Measurements from ENCODE around the gene UPF1. TPM values are rescaled to one million over a fixed set of nuclear protein-coding genes. Genes with fewer than 3 reads are reported as not detected.

Gene UPF1
- total RNA-seq = 10 to 100 TPM; 38.9 to 59.0 TPM

DNA sequence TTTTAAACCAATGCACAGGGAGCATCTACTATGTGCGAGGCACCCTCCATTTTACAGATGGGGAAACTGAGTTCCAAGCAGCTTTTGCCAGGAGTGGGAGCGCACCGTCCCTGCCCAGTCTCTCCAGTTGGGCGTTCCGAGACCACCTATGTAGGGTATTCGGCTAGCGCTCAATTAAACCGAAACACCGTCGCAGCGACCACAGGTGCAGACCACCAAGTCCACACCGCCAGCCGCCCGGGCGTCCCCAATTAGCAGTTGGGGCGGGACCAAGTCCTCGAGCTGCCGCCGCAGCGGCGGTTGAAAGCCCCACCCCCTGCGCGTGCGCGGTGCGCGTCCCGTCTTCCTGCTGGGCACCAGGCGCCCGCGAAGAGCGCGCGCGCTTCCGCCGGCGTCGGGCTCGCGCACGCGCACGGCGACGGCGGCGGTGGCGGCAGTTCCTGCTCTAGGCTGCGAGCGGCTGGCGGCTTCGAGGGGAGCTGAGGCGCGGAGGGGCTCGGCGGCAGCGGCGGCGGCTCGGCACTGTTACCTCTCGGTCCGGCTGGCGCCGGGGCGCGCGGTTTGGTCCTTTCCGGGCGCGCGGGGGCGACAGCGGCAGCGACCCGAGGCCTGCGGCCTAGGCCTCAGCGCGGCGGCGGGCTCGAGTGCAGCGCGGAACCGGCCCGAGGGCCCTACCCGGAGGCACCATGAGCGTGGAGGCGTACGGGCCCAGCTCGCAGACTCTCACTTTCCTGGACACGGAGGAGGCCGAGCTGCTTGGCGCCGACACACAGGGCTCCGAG lies at the start of gene UPF1:
Gene UPF1, plus strand, starts transcription at position 436 of the 782 bp plus-strand sequence. Its CDS starts 251 bp downstream, at position 687.
- ATAC-seq (peak; percentile 90), DNase-seq (peak; percentile 91 to 95 (median 94))
- H3K27ac ChIP-seq = peak within 1 kb of the TSS; percentile 90 to 97 (median 94)
- H3K9me3 ChIP-seq = no peaks in the 10 kb centered on the region
- no peaks in the 10 kb centered on the region for H3K36me3 ChIP-seq (replicated peaks in 1 of 2; ENCODE audit: insufficient read depth in 1 of 2, low read depth in 2 of 2)
- TF ChIP-seq POLR2A (IDR thresholded peaks at IDR 0.05) = peak; percentile 35 to 80 (median 62)
- TF ChIP-seq, protein P1, sequence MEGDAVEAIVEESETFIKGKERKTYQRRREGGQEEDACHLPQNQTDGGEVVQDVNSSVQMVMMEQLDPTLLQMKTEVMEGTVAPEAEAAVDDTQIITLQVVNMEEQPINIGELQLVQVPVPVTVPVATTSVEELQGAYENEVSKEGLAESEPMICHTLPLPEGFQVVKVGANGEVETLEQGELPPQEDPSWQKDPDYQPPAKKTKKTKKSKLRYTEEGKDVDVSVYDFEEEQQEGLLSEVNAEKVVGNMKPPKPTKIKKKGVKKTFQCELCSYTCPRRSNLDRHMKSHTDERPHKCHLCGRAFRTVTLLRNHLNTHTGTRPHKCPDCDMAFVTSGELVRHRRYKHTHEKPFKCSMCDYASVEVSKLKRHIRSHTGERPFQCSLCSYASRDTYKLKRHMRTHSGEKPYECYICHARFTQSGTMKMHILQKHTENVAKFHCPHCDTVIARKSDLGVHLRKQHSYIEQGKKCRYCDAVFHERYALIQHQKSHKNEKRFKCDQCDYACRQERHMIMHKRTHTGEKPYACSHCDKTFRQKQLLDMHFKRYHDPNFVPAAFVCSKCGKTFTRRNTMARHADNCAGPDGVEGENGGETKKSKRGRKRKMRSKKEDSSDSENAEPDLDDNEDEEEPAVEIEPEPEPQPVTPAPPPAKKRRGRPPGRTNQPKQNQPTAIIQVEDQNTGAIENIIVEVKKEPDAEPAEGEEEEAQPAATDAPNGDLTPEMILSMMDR (IDR thresholded peaks at IDR 0.05) = peak in 2 of 7 experiments; percentile 7 to 23
- H3K27me3 ChIP-seq = no peaks in the 10 kb centered on the region
- intact Hi-C loops (cut with DNase I) = no loop called here
- WGBS, 2 donors = 0 to 5% methylated on average over 3 to 90 of the region's 96 CpGs
- peaks cover 36% of the 10 kb centered on the region for H3K4me1 ChIP-seq
- H3K4me3 ChIP-seq = peak within 1 kb of the TSS; percentile 42 to 56

DNA sequence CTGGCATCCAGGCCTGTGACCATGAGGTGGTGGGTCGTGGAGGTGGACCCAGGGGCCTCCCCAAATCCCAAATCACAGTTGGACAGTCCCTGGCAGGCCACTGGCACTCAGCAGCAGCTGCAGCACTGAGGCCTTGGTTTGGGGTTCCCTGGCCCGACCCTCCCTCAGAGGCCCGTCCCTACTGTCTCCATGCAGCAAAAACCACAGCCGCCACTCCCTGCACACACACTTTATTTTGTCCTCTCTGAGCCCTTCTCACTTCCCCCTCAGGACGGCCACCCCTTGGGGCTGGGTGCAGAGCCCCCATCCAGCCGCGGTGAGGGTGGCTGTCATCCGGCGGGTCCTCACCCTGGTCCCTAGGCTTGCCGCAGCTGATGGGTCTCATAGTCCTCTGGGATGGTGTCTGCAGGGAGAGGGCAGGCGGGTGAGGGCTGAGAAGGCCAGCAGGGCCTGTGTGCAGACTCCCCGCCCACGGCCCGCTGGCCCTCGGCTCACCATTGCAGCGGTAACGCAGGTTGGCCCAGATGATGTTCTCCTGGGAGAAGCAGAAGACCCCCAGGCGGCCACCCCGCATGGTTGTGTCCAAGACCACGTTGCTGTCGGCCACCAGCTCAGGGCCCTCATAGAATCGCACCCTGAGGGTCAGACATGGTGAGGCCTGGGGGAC lies 49.1 kb upstream of the UPF1 start:
- DNase-seq (no peak), ATAC-seq (no peak)
- Histone ChIP-seq H3K4me1 (peaks cover 11% of the 10 kb centered on the region), H3K27ac (no peak overlapping the region), H3K27me3 (peaks cover 0 to 7% of the 10 kb centered on the region in 2 donors), H3K36me3 (replicated peaks in 1 of 2; ENCODE audit: insufficient read depth in 1 of 2, low read depth in 2 of 2) (no peaks in the 10 kb centered on the region), H3K4me3 (no peak overlapping the region), H3K9me3 (no peaks in the 10 kb centered on the region)
- TF ChIP-seq, protein P1 (IDR thresholded peaks at IDR 0.05) = no peak
- no peak for TF ChIP-seq POLR2A (IDR thresholded peaks at IDR 0.05)
- 87 to 93% methylated on average over 3 to 22 of the region's 22 CpGs for WGBS, 2 donors
- intact Hi-C loops (cut with DNase I) = no loop called here

DNA sequence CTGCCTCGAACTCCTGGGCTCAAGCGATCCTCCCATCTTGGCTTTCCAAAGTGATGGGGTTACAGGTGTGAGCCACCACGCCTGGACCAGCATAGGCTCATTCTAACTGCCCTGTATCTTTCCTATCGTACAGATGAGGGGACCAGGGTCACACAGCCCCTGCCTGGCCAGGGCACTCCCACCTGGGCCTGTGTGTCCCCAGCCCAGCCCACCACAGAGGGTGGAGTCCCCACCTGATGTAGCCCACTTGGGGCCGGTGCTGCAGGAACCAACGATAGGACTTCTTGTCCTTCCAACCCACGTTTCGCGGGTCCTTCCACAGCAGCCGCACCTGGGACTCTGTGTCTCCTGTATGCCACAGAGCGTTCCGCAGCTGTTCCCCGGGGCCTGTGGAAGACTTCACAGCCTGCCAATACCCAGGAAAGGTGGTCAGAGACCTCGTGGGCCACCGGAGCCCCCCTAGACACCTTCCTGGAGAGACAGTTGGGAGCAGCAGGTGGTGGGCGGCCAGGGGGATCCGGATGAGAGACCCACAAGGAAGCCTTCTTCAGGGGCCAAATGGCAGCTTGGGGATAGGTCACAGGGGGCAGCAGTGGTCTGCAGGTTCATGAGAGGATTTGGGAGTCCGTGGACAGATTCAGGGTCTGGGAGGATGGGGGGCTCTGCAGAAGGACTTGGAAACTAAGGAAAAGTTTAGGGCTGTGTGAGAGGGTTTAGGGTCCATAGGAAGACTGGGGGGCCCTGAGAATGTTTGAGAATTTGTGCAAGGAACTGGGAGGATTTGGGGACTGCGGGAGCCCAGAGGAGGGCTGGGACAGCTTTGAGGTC lies 47.6 kb upstream of the UPF1 start:
- Histone ChIP-seq H3K27ac (no peak overlapping the region), H3K4me1 (peaks cover 26% of the 10 kb centered on the region), H3K27me3 (peaks cover 9 to 22% of the 10 kb centered on the region in 2 donors), H3K4me3 (no peak overlapping the region), H3K36me3 (replicated peaks in 1 of 2; ENCODE audit: insufficient read depth in 1 of 2, low read depth in 2 of 2) (no peaks in the 10 kb centered on the region), H3K9me3 (no peaks in the 10 kb centered on the region)
- intact Hi-C loops (cut with DNase I) = no loop called here
- DNase-seq (no peak), ATAC-seq (no peak)
- 76 to 93% methylated on average over 8 to 19 of the region's 19 CpGs for WGBS, 2 donors
- TF ChIP-seq POLR2A (IDR thresholded peaks at IDR 0.05) = no peak
- TF ChIP-seq, protein P1 (IDR thresholded peaks at IDR 0.05) = no peak

DNA sequence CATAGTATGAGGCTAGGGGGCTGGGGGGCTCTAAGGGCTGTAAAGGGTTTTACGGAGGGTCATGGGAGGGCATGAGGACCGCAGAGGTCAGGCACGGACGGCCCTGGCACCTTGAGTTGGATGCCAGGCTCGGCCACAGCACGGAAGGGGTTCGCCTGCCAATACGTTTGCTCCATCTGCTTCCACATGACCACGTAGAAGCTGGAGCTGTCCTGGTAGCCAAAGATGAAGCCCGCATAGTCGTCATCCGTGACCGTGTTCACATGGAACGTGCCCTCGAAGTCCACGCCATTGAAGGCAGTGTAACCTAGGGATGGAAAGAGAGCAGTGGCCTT lies 47.0 kb upstream of the UPF1 start:
- no peak for DNase-seq
- no peak overlapping the region for H3K4me3 ChIP-seq

More for the DNA sequence above, 47.0 kb upstream of the UPF1 start:
- Histone ChIP-seq H3K36me3 (replicated peaks in 1 of 2; ENCODE audit: insufficient read depth in 1 of 2, low read depth in 2 of 2) (no peaks in the 10 kb centered on the region), H3K27ac (no peak overlapping the region), H3K27me3 (peaks cover 15 to 28% of the 10 kb centered on the region in 2 donors), H3K4me1 (peaks cover 32% of the 10 kb centered on the region), H3K9me3 (no peaks in the 10 kb centered on the region)
- no peak for ATAC-seq
- WGBS, 2 donors = 65 to 76% methylated on average over 16 of the region's 16 CpGs
- intact Hi-C loops (cut with DNase I) = no loop called here
- TF ChIP-seq POLR2A (IDR thresholded peaks at IDR 0.05) = no peak
- TF ChIP-seq, protein P1 (IDR thresholded peaks at IDR 0.05) = no peak
